K562 (cell line): ENCODE measurements around the gene ITGB2. TPM values are rescaled to one million over a fixed set of nuclear protein-coding genes. Genes with fewer than 3 reads are reported as not detected.
A peak's percentile ranks its signal among the peaks of the same experiment; 100 is the strongest.

ENCODE experiments used
- GABPA ChIP-seq: fragments of 200-800 bp; sonication (Bioruptor generic); conservative IDR thresholded peaks from 2 replicates; pipeline ENCODE4 v1.6.1; 2016; ENCODE audit warnings: low read depth, missing genetic modification characterization, missing compliant biosample characterization
- GABPB1 ChIP-seq: sonication (generic); formaldehyde crosslinking; IDR thresholded peaks from 2 replicates; pipeline ENCODE4 v1.8.0; 2022; ENCODE audit warnings: mild to moderate bottlenecking, missing genetic modification reagents
- KHSRP ChIP-seq: fragments of 450-650 bp; IDR thresholded peaks from 2 replicates; pipeline ENCODE4 v1.6.1; 2017
- MYNN ChIP-seq, 2 experiments: sonication (generic); formaldehyde crosslinking in 1 of 2; IDR thresholded peaks; 2 replicates each; pipeline versions ENCODE4 v1.5.0 to v1.6.1; 2016 to 2020; ENCODE audit warnings: antibody characterized with exemption in 1 of 2, missing genetic modification reagents in 1 of 2
- NEUROD1 ChIP-seq: fragments of 150-350 bp; IDR thresholded peaks from 2 replicates; pipeline ENCODE4 v1.6.1; 2014; ENCODE audit warnings: borderline replicate concordance, low read length, low read depth; ENCODE audit not compliant: partially characterized antibody
- NFIX ChIP-seq: fragments of 250-450 bp; sonication (Bioruptor Pico); IDR thresholded peaks from 2 replicates; pipeline ENCODE4 v1.4.0; 2020; ENCODE audit warnings: low read depth, mild to moderate bottlenecking, moderate library complexity
- PRPF4 ChIP-seq: fragments of 200-400 bp; formaldehyde crosslinking; IDR thresholded peaks from one replicate; pipeline ENCODE4 v1.6.1; 2017; ENCODE audit warnings: low read length, low read depth, mild to moderate bottlenecking; ENCODE audit not compliant: insufficient read depth, poor library complexity, severe bottlenecking
- RCOR1 ChIP-seq, 2 experiments: IDR thresholded peaks; 2 replicates each; pipeline ENCODE4 v1.6.1; 2012; ENCODE audit warnings: low read depth in 2 of 2, low read length in 2 of 2, borderline replicate concordance in 1 of 2, improper control_type of control experiment in 1 of 2
- SIN3B ChIP-seq: fragments of 450-650 bp; IDR thresholded peaks from 2 replicates; pipeline ENCODE4 v1.6.1; 2017; ENCODE audit warnings: low read depth, mild to moderate bottlenecking, moderate library complexity
- SMAD2 ChIP-seq: fragments of 150-350 bp; IDR thresholded peaks from 2 replicates; pipeline ENCODE4 v1.6.1; 2014; ENCODE audit warnings: low read depth, mild to moderate bottlenecking, low read length
- SRSF3 ChIP-seq: fragments of 200-400 bp; formaldehyde crosslinking; IDR thresholded peaks from 2 replicates; pipeline ENCODE4 v1.6.1; 2016; ENCODE audit warnings: mild to moderate bottlenecking, low read length, moderate library complexity; ENCODE audit not compliant: insufficient read depth
- TAL1 ChIP-seq: fragments of 450-650 bp; IDR thresholded peaks from 2 replicates; pipeline ENCODE4 v1.6.1; 2016; ENCODE audit warnings: mild to moderate bottlenecking
- TEAD1 ChIP-seq, 2 experiments: fragments of 450-650 bp in 1 of 2; sonication (generic) in 1 of 2; formaldehyde crosslinking; IDR thresholded peaks; 2 replicates each; pipeline versions ENCODE4 v1.4.0 to v1.8.0; 2020 to 2022; ENCODE audit warnings: mild to moderate bottlenecking in 2 of 2, missing genetic modification reagents in 1 of 2
- ZFPM2 ChIP-seq: fragments of 250-450 bp; sonication (Bioruptor Pico); IDR thresholded peaks from 2 replicates; pipeline ENCODE4 v1.5.1; 2022; ENCODE audit warnings: mild to moderate bottlenecking
- ZFX ChIP-seq: sonication (generic); formaldehyde crosslinking; IDR thresholded peaks from 2 replicates; pipeline ENCODE4 v1.8.0; 2022; ENCODE audit warnings: mild to moderate bottlenecking, missing genetic modification reagents, moderate library complexity
- ZNF707 ChIP-seq: fragments of 250-450 bp; sonication (Bioruptor Pico); conservative IDR thresholded peaks from 2 replicates; pipeline ENCODE4 v1.8.0; 2022; ENCODE audit warnings: inconsistent platforms, mild to moderate bottlenecking, moderate library complexity
- polyA plus RNA-seq, 8 experiments: library from polyadenylated mRNA; depleted of rRNA in 4 of 8; stranded (reverse) in 5 of 8; unstranded in 3 of 8; fragments of >200 nt; fragmentation: Nextera tagmentation in 2 of 8; fragmentation: Illumina TruSeq in 1 of 8; extraction: Ambion mirVana in 2 of 8; extraction: Trizol in 1 of 8; gene quantifications; 2 replicates each; pipeline versions ENCODE4 v1.2.1 to v1.2.3, GENCODE V29; 2011 to 2014; ENCODE audit warnings: inconsistent platforms in 1 of 8, missing spikeins in 1 of 8
- total RNA-seq, 7 experiments: library from RNA; depleted of rRNA in 6 of 7; stranded (reverse); fragments of >200 nt in 6 of 7; fragmentation: Illumina TruSeq in 2 of 7; extraction: Trizol in 2 of 7; gene quantifications; 2 replicates each; pipeline versions ENCODE4 v1.2.1 to v1.2.3, GENCODE V29; 2011 to 2021; ENCODE audit warnings: low replicate concordance in 1 of 7
- TF ChIP-seq, protein P1 (sequence below): sonication (generic); formaldehyde crosslinking; IDR thresholded peaks from 2 replicates; pipeline ENCODE4 v1.9.0; 2022; ENCODE audit warnings: mild to moderate bottlenecking, missing genetic modification reagents
- TF ChIP-seq, protein P2 (sequence below): sonication (generic); formaldehyde crosslinking; IDR thresholded peaks from 2 replicates; pipeline ENCODE4 v1.8.0; 2022; ENCODE audit warnings: mild to moderate bottlenecking, missing genetic modification reagents
- TF ChIP-seq, protein P3 (sequence below): fragments of 150-350 bp; IDR thresholded peaks from 2 replicates; pipeline ENCODE4 v1.6.1; 2014; ENCODE audit warnings: low read depth, mild to moderate bottlenecking, low read length, borderline replicate concordance
- TF ChIP-seq, protein P4 (sequence below): fragments of 450-650 bp; formaldehyde crosslinking; IDR thresholded peaks from 2 replicates; pipeline ENCODE4 v1.4.0; 2020; ENCODE audit warnings: mild to moderate bottlenecking, moderate library complexity

Gene ITGB2
- total and polyA plus RNA-seq, 9 of the 15 experiments (the other 6 are each of a cell fraction or from before 2014, with no cell fraction given): 0.07 to 1.3 (median 0.51) TPM; not detected in 2

DNA sequence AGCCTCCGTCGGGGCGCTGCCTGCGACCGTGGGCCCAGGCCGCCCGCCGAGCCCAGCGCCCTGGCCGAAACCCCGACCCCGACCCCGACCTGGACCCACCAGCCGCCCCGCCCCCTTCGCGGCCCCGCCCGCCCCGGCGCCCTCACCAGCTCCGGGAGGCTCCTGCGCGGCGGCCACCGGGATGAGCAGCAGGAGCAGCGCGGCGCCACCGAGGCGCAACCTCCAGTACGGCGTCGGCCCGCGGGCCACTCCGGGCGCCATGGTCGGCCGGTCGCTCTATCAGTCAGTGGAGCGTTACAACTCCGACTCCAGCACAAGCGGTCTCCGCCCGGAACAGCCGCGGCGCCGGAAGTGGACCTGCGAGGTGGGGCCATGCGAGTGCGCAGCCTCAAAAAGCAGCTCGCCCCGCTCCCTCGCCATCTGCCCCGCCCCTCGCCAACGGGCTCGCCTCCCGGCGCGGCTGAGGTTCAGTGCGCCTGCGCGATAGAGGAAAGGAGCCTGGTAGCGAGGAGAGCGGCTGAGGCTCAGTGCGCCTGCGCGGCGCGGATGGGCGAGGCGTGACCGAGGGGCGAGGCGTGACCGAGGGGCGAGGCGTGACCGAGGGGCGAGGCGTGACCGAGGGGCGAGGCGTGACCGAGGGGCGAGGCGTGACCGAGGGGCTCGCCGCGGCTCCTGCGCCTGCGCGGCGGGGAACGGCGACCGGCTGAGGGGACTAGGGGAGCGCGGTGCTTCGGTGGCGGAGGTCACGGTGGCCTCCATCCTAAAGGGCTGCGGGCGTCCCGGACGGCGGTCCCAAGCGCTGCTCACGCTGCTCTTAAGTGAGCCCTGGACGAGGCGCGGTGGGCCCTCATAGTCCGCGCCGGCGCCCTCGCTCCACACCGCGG is 47.1 kb downstream of the ITGB2 start, which contains the start of gene PTTG1IP (continued):
- TF ChIP-seq ZFPM2 (CRISPR knock-in tag) (no peak), ZFX (peak; percentile 85; the same call in 1 of the 2 replicates), SIN3B (no peak), NEUROD1 (no peak), PRPF4 (no peak), SRSF3 (no peak), MYNN (IDR thresholded peaks at IDR 0.05) (no peak), MYNN (CRISPR knock-in tag; IDR thresholded peaks at IDR 0.05) (no peak), TAL1 (no peak), RCOR1 (IDR thresholded peaks at IDR 0.05; ENCODE audit: borderline replicate concordance in 1 of 2, low read depth in 2 of 2, low read length in 2 of 2) (peak in 1 of 2 experiments; percentile 50; a peak in 2 of 4 replicates), KHSRP (no peak), SMAD2 (no peak), GABPA (tag) (peak; percentile 92), ZNF707 (CRISPR knock-in tag) (no peak), TEAD1 (CRISPR knock-in tag; IDR thresholded peaks at IDR 0.05) (no peak), GABPB1 (CRISPR knock-in tag) (peak; percentile 91), NFIX (CRISPR knock-in tag) (no peak)
- TF ChIP-seq, protein P1, sequence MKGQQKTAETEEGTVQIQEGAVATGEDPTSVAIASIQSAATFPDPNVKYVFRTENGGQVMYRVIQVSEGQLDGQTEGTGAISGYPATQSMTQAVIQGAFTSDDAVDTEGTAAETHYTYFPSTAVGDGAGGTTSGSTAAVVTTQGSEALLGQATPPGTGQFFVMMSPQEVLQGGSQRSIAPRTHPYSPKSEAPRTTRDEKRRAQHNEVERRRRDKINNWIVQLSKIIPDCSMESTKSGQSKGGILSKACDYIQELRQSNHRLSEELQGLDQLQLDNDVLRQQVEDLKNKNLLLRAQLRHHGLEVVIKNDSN (CRISPR knock-in tag): peak; percentile 69
- TF ChIP-seq, protein P2, sequence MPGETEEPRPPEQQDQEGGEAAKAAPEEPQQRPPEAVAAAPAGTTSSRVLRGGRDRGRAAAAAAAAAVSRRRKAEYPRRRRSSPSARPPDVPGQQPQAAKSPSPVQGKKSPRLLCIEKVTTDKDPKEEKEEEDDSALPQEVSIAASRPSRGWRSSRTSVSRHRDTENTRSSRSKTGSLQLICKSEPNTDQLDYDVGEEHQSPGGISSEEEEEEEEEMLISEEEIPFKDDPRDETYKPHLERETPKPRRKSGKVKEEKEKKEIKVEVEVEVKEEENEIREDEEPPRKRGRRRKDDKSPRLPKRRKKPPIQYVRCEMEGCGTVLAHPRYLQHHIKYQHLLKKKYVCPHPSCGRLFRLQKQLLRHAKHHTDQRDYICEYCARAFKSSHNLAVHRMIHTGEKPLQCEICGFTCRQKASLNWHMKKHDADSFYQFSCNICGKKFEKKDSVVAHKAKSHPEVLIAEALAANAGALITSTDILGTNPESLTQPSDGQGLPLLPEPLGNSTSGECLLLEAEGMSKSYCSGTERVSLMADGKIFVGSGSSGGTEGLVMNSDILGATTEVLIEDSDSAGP (CRISPR knock-in tag): 0 out of 2 replicates have a peak, but pooled peaks have one; percentile 52
- TF ChIP-seq, protein P3, sequence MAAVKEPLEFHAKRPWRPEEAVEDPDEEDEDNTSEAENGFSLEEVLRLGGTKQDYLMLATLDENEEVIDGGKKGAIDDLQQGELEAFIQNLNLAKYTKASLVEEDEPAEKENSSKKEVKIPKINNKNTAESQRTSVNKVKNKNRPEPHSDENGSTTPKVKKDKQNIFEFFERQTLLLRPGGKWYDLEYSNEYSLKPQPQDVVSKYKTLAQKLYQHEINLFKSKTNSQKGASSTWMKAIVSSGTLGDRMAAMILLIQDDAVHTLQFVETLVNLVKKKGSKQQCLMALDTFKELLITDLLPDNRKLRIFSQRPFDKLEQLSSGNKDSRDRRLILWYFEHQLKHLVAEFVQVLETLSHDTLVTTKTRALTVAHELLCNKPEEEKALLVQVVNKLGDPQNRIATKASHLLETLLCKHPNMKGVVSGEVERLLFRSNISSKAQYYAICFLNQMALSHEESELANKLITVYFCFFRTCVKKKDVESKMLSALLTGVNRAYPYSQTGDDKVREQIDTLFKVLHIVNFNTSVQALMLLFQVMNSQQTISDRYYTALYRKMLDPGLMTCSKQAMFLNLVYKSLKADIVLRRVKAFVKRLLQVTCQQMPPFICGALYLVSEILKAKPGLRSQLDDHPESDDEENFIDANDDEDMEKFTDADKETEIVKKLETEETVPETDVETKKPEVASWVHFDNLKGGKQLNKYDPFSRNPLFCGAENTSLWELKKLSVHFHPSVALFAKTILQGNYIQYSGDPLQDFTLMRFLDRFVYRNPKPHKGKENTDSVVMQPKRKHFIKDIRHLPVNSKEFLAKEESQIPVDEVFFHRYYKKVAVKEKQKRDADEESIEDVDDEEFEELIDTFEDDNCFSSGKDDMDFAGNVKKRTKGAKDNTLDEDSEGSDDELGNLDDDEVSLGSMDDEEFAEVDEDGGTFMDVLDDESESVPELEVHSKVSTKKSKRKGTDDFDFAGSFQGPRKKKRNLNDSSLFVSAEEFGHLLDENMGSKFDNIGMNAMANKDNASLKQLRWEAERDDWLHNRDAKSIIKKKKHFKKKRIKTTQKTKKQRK: no peak
- TF ChIP-seq, protein P4, sequence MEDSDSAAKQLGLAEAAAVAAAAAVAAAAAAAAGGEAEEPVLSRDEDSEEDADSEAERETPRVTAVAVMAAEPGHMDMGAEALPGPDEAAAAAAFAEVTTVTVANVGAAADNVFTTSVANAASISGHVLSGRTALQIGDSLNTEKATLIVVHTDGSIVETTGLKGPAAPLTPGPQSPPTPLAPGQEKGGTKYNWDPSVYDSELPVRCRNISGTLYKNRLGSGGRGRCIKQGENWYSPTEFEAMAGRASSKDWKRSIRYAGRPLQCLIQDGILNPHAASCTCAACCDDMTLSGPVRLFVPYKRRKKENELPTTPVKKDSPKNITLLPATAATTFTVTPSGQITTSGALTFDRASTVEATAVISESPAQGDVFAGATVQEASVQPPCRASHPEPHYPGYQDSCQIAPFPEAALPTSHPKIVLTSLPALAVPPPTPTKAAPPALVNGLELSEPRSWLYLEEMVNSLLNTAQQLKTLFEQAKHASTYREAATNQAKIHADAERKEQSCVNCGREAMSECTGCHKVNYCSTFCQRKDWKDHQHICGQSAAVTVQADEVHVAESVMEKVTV (CRISPR knock-in tag): no peak
